ENCODE measurements around the gene PRPH.
"Not testable (repeated sequence)": the region's sequence is repeated elsewhere in the genome, so short reads cannot be mapped to it uniquely, and the experiment has no call there.

The PRPH gene

DNA sequence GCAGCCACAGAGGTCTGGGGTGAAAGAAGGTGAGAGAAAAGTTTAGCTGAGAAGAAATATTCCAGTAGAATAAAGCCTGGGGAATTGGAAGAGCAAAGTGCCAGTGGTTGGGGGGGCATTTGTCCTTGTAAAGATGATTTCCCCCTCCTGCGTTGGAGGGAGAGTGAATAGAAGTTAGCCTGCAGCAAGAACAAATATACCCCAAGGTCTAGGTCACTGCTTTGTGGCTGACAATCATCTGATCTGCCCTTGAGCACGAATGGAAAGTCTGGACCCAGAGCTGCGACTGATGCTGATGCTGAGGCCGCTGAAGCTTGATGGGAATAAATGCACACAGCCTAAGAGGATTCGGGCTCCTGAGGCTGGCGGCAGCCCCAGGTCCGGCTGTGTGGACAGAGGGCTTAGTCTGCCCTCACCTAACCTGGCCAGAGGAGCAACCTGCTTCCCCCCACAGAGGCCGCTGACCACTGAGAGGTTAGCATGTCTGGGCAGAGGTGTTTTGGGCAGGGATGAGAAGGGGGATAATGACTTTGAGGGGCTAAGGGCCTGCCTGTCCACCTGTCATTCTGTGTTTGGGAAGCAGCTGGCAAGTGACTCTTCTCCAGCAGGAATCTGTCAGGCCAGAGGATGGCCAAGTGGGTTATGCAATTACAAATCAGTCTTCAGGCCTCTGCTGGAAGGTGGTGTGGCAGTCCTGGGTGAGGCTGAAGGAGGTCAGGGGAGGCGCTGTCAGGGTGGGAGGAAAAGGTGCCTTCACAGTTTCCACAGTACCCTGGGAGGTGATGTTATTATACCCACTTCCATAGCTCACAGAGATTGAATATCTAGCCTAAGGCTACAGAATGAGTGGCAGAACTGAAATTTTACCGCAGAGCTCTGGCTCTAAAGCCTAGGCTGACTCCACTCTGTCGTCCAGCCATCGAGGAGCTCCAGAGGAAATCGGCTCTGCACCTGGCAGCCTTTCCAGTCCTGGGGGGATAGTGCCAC, 18.4 kb upstream of the PRPH start:
- DNase-seq = no peak

DNA sequence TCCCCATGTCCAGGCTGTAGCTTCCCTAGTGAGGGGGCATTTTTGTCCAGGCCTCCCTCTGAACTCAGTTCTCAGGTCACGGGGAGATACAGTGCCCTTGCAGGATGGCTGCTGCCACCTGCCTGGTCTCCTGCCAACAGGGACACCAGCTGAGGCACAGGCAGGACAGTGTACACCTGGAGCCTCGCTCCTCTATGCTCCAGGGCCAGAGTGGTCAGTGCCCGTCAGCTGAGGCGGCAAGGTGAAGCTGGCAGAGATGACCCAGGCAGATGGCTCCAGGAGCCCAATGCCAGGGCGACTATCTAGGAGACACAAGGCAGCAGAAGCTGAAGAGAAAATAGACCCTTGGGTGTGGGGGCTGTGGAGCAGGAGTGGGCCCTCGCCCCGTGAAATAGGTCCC, 17.5 kb upstream of the PRPH start:
- no peak for DNase-seq

DNA sequence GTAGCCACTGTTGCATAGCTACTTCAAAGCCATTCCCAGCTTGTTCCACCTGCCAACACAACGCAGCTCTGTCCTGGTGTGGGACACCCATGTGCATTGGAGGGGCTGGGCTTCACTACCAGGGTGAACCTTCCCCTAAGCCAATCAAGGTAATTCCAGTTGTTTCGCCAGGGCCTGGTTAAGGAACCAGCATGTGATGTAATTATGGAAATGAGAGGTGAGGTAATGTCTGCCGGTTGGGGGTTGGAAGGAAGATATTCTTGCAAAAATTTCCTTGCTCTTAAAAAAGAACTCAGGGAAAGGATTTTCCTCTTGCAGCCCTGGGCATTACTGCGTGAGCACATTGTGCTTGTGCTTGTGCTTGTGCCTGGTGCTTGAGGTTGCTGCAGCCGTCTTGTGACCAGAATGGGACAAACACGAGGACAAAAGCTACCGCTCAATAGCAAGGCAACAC, 15.2 kb upstream of the PRPH start:
- DNase-seq = no peak

DNA sequence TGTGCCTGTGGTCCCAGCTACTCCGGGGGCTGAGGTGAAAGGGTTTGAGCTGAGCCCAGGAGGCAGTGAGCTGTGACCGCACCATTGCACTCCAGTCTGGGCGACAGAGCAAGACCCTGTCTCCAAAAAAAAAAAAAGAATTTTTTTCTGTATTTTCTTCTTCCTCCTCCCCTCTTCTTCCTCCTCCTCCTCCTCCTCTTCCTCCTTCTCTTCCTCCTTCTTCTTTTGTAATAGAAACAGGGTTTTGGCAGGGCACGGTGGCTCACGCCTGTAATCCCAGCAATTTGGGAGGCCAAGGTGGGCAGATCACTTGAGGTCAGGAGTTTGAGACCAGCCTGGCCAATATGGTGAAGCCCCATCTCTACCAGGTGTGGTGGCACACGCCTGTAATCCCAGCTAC, 14.4 kb upstream of the PRPH start:
- not testable (repeated sequence) for DNase-seq

DNA sequence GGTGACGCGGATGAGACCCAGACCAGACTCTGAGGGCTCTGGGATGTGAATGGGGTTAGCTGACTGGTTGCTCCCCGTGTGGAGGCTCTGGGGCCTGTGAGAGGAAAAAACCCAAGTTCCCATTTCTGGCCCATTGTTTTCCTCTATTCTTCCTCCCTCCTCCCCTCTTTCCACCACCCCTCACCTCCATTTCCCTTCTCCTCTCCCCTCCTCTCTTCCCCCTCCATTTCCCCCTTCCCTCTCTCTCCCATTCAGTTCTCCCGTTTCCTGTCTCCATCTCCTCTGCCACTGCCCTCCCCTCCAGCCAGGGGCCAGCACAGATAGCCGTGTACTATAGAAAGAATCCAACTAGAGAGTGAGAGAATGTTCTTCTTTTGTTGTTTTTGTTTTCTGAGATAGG, 12.6 kb upstream of the PRPH start:
- no peak for DNase-seq

DNA sequence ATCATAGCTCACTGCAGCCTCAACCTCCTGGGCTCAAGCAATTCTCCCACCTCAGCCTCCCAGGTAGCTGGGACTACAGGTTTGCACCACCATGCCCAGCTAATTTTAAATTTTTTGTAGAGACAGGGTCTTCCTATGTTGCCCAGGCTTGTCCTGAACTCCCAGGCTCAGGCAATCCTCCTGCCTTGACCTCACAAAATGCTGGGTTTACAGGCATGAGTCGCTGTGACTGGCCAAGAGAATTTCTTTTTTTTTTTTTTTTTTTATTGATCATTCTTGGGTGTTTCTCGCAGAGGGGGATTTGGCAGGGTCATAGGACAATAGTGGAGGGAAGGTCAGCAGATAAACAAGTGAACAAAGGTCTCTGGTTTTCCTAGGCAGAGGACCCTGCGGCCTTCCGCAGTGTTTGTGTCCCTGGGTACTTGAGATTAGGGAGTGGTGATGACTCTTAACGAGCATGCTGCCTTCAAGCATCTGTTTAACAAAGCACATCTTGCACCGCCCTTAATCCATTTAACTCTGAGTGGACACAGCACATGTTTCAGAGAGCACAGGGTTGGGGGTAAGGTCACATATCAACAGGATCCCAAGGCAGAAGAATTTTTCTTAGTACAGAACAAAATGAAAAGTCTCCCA, 12.1 kb upstream of the PRPH start:
- not testable (repeated sequence) for DNase-seq

DNA sequence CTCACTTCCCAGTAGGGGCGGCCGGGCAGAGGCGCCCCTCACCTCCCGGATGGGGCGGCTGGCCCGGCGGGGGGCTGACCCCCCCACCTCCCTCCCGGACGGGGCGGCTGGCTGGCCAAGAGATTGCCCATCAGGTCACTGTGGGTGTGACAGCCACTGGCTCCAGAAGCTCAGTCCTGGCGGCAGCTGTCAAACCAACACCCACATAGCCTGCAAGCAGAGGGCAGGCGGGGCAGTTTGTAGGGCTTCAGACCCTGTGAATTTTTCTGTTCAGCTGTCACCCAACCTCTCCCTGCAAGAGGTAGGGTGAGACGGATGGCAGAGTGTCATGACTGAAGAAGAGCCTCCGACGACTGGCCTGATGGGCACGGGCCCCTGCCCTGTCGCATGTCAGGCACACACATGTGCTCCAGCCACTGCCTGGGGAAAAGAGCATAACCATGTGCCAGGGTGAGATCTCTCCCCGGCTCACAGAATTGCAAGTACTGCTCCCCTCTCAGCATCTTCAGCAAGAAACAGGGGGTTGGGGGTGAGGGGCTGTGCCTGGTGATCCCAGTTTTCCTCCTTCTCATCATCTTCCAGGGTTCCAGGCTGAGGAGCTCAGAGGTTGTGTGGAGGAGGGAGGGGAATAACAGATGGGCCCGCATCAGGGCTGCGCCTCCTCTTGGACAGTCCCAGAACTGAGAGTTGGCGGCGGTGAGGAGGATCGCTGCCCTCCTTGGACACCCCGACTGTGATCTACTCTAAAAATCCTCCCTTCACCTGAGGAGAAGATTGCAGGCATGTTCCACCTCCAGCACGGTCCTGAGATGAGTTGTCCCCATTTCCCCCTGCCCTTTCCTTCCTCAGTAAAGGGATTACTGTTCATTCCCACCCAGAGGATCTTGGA, 11.2 kb upstream of the PRPH start:
- no peak for DNase-seq

DNA sequence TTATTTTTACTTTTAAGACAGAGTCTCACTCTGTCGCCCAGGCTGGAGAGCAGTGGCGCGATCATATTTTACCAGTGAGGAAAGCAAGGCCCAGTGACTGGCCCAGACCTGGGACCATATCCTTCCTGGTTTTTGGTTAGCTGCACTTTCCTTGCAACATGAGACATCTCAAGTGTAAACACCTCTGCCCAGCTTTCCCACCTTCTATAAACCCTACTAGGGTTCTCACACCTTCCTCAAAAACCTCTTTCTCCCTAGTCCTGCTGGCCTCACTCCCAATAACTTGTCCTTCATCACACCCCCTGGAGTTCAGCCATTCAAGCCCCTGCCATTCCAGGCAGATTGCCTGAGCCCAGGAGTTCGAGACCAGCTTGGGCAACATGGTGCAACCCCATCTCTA, 10.3 kb upstream of the PRPH start:
- DNase-seq = no peak

DNA sequence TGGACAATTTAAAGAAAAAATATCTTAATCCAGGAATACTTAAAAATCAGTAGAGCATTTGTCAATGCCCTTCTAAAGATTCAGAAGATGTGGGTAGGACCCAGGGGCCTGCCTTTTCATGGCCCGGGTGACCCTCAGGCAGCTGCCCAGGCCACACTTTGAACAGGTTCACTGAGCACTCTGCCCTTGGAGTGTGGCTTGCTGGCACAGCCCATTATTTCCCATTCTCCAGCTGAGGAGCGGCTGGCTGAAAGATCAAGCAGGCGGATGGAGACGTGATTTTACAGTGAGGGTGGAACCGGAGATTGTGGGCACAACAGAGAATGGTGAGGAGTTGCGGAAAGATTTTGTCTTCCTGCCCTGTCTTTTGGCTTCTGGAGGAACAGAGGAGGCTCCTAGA, 7.1 kb upstream of the PRPH start:
- no peak for DNase-seq

DNA sequence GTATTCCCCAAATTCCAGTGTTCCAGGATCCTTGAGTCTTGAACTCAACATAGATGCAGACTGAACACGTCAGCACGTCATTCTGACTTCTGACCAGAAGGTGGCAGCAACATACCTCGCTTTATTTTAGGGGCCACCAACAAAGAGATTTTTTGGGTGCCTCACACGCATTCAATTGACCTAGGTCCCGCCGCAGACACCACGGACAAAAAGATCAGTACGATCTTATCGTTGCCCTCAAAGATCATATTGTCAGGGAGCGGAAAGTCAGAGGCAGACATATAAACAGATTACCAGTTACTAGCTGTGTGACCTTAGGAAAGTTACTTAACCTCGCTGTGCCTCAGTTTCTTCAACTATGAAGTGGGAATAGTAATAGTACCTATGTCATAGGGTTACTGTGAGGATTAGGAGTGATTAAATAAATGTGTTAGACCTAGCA, 6.5 kb upstream of the PRPH start:
- DNase-seq = peak; percentile 75

DNA sequence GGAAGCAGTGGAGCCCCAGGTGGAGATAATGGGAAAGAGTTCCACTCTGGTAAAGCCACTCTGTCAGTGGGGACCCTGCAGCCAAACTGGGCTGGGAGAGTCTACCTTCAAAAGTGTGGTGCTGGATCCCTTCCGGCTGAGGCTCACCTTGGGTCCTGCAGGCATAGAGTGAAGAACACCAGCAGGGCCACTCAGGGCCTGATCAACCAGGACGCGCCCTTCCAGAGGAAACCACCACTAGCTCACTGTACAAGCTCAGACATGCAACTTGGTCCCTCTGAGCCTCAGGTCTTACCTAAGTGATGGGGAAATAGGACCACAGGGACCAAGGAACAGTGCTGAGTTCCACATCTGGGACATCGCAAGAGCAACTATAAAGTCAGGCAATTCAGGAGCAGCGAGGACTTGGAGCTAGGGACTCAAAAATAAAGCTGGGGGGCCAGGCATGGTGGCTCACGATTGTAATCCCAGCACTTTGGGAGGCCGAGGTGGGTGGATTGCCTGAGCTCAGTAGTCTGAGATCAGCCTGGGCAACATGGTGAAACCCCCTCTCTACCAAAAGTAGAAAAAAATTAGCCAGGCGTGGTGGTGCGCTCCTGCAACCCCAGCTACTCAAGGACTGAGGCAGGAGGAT, 5.9 kb upstream of the PRPH start:
- no peak for DNase-seq

DNA sequence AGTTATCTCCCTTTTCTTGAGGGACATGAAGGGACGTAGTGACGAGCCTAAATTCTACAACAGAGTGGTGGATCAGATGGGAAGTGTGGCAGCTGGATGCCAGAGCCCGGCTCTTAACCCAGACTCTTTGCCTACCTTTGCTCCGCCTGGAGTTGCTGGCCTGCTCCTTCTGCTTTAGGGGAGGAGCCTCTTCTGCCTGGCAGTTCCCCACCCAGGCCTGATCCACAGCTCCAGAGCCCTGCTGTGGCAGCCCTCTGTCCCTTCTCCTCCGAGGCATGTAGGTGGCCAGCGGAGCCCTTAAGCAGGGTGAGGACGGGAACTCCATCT, 2.3 kb upstream of the PRPH start:
- DNase-seq = no peak

DNA sequence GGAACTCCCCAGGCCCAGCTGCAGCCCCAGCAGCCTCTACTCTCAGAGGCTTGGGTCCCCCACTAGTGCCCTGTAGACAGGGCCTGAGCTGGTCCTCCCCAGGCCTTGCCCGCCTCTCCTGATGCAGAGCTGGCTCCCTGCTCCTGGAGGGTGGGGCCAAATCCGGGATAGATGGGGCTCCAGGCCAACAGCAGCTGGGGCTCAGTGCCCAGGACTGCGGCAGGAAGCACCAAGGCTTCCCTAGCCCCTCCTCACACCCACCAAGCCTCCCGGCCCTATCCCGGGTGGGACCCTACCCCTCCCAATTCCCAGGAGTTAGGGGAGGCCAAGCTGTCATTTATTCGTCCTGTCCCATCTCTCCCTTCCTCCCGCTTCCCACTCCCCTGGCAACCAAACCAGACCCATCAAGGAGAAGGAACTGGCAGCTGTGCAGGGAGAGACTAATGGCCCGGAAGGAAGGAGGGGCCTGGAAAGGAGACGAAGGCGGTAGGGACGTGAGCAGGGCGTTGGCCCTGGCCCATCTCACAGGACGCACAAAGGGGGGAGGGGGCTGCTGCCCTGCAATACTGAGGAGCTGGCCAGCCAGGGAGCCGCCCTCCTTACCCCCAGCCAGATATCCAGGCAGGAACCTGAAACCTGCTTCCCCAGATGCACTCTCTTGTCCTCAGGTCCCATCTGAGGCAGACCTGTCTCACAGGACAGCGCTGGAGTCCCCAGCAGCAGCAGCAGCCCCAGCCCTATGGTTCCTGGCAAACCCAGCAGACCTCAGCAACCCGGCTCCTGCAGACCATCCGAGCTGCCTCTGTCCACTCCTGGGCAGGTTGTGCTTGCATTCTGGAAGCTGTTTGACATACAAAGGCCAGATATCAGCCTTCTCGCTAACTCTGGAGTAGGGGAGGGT, 1.6 kb upstream of the PRPH start:
- no peak for DNase-seq

DNA sequence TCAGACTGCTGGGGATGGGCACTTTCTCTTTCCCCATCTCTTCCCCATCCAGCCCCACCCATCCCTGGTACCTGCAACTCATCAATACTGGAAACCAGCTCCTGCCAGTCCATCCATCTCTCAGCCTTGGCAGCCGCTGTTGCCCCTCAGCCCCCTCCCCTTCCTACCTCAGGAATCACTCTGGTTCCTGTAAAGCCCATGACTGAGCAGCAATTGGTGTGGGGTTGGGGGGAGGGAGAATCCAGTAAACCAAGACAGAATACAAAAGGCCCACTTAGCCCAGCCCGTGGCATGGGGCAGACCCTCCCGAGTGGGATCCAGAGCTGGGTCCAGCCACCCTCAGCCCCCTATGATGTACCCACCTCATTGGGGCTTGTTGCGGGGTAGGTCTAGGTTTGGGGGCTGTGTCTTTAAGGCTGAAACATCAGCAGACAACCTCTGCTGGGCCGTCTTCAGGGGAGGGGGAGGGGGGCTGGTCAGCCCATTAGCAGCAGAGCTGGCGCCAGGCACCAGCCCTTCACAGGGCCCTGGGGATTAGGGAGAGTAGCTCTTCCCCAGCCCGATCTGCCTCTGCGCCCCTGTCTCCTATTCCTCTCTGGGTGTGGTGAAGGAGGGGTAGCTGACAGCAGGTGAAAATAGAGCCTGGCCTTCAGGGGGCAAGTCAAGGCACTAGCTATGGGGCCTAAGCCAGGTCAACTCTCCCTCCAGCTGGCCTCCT, 702 bp upstream of the PRPH start:
- no peak for DNase-seq

DNA sequence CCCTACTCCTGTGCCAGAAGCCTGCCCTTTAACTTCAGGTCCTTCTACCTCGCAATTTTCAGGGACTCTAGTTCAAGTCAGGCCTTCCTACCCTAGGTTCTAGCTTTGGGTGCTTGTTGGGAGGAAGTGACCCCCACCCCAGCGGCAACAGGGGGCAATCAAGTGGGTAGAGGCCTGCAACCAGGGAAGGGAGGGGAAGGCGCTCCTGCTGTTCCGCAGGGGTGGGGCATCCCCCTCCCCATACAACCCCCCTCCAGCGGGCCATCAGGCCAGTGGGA, 204 bp upstream of the PRPH start:
- no peak for DNase-seq

DNA sequence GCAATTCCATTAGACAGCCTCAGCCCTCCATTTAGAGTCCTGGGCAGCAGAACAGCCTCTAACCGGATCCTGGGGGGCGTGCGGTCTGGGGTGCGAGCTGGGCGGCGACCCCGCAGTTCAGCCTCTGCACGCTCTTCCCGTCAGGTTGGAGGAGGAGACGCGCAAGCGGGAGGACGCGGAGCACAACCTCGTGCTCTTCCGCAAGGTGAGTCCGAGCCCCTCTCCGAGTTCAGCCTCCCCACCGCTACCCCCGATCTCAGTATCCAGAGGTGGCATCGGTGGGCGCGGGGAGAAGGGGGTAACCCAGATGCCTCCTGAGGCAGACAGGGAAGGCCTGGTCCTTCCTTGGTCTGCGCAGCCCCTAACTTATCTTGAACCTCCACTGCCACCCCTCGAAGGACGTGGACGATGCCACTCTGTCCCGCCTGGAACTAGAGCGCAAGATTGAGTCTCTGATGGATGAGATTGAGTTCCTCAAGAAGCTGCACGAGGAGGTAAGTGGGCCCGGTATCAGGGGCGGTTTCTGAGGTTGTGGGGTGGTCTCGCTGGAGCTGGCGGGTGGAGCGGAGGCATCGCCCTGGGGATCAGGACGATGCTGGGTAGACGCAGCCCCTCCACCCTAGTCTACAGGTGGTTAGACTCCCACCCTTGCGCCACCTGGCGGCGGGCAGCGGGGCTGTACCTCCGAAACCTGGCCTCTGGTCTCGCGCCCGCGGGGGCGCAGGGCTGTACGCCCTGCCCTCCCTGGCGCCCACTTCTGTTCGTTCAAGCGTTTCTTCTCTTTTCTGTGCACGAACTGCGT, 1.3 kb downstream of the PRPH start:
- peak; percentile 81 for DNase-seq

DNA sequence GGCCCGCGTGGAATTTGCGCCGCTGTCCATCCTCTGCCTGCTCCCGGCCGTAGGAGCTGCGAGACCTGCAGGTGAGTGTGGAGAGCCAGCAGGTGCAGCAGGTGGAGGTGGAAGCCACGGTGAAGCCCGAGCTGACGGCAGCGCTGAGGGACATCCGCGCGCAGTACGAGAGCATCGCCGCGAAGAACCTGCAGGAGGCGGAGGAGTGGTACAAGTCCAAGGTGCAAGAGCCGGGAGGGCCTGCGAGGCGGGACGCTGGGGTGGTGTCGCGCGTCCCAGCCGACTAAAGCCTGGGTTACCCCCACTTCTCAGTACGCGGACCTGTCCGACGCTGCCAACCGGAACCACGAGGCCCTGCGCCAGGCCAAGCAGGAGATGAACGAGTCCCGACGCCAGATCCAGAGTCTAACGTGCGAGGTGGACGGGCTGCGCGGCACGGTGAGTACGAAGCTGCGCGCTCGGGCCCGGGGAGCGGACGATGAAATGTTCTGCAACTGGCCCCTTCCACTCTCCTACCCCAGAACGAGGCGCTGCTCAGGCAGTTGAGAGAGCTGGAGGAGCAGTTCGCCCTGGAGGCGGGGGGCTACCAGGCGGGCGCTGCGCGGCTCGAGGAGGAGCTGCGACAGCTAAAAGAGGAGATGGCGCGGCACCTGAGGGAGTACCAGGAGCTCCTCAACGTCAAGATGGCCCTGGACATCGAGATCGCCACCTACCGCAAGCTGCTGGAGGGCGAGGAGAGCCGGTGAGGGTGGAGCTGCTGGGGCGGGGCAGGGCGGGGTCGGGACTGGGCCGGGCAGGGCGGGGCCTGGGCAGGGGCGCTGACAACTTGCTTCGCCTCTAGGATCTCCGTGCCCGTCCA, 2.1 kb downstream of the PRPH start:
- peak; percentile 55 for DNase-seq

DNA sequence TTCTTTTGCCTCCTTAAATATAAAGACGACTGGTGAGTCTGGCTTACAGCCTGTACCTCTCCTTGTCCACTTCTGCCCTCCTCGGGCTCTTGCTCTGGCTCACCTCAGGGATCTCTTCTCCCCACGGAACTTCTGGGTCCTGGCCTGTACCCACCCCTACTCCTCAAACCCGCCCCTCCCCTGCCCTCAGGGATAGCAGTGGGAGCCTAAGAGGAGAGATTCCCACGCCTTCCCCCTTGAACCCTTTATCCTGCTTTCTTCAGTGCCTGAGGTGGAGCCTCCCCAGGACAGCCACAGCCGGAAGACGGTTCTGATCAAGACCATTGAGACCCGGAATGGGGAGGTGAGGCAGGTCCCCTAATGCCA, 2.7 kb downstream of the PRPH start:
- DNase-seq = no peak

DNA sequence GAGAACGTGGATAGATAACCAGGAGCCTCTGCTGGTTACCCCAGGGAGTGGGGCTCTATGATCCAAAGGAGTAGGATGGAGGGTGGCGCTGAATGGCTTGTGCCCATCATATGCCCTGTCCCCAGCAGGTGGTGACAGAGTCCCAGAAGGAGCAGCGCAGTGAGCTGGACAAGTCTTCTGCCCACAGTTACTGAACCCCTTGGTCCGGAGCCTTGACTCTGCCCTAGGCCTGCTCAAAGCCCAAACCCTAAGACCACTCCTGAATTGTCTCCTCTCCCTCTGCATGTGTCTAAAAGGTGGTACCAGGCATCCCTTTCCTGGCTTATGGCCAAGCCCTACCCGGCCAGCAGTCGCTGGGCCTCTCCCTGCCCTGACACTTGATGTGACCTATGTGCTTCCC, 3.2 kb downstream of the PRPH start:
- no peak for DNase-seq

DNA sequence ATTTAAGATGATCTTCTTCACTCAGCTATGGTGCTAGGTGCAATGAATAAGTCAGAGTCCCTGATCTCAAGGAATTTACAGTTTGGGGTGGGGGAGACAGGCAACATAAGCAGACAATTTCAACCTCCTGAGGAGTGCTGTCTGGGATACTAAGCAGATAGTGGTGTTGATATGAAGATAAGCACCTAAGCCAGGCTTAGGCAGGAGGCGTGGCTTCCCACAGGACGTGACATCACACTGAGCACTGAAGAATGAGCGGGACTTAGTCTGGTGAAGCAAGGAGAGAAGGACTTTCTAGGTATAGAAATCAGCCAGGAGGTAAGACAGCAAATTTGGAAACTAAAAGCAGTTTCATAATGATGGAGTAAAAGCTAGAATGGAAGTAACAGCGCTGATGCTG, 6.8 kb downstream of the PRPH start:
- peak; percentile 65 for DNase-seq
